ENCODE measurements around the gene PPA2.

GRCh38 chr4:105451346-105451745 is 22.5 kb downstream of the PPA2 start:
- TF ChIP-seq, protein P1, sequence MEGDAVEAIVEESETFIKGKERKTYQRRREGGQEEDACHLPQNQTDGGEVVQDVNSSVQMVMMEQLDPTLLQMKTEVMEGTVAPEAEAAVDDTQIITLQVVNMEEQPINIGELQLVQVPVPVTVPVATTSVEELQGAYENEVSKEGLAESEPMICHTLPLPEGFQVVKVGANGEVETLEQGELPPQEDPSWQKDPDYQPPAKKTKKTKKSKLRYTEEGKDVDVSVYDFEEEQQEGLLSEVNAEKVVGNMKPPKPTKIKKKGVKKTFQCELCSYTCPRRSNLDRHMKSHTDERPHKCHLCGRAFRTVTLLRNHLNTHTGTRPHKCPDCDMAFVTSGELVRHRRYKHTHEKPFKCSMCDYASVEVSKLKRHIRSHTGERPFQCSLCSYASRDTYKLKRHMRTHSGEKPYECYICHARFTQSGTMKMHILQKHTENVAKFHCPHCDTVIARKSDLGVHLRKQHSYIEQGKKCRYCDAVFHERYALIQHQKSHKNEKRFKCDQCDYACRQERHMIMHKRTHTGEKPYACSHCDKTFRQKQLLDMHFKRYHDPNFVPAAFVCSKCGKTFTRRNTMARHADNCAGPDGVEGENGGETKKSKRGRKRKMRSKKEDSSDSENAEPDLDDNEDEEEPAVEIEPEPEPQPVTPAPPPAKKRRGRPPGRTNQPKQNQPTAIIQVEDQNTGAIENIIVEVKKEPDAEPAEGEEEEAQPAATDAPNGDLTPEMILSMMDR (IDR thresholded peaks at IDR 0.05; ENCODE audit: low read length): no peak
- no peak for TF ChIP-seq EZH2 (IDR thresholded peaks at IDR 0.05; ENCODE audit: borderline replicate concordance, low read length)

Measured in OCI-LY1 (cell line).